GM23338 (cell line): Measurements from ENCODE around the gene TRIAP1. TPM values are rescaled to one million over a fixed set of nuclear protein-coding genes. Genes with fewer than 3 reads are reported as not detected.
A peak's percentile ranks its signal among the peaks of the same experiment; 100 is the strongest.

Source experiments
- ATAC-seq: fragments of 200-7000 bp; cut with Tn5 transposase; 3 replicates; pipeline ENCODE4 v1.9.1; 2020
- DNase-seq: peaks from one replicate; pipeline ENCODE4 v3.0.0-alpha.2; 2015; ENCODE audit warnings: low spot score
- H2AFZ ChIP-seq: fragments of 200-600 bp; sonication (generic); 2 replicates; pipeline ENCODE4 v1.8.0; 2016; ENCODE audit warnings: antibody characterized with exemption, mild to moderate bottlenecking, moderate library complexity
- H3F3A ChIP-seq: fragments of 200-600 bp; sonication (generic); replicated peaks from 2 replicates; pipeline ENCODE4 v1.8.0; 2017; ENCODE audit warnings: antibody characterized with exemption, mixed run types, low read depth
- H3K27ac ChIP-seq: fragments of 200-600 bp; sonication (generic); 2 replicates; pipeline ENCODE4 v1.6.1; 2016; ENCODE audit warnings: low read depth
- H3K27me3 ChIP-seq: fragments of 200-600 bp; sonication (generic); 2 replicates; pipeline ENCODE4 v1.8.0; 2016; ENCODE audit warnings: mild to moderate bottlenecking, mixed run types, moderate library complexity; ENCODE audit not compliant: insufficient read depth
- H3K36me3 ChIP-seq: fragments of 200-600 bp; sonication (generic); 2 replicates; pipeline ENCODE4 v1.8.0; 2016; ENCODE audit warnings: mild to moderate bottlenecking; ENCODE audit not compliant: insufficient read depth
- H3K4me1 ChIP-seq: fragments of 200-600 bp; sonication (generic); 2 replicates; pipeline ENCODE4 v1.8.0; 2016; ENCODE audit warnings: mild to moderate bottlenecking, moderate library complexity; ENCODE audit not compliant: insufficient read depth
- H3K4me2 ChIP-seq: fragments of 200-600 bp; sonication (generic); 2 replicates; pipeline ENCODE4 v1.7.1; 2017; ENCODE audit warnings: mixed run types
- H3K4me3 ChIP-seq: fragments of 200-600 bp; sonication (generic); 2 replicates; pipeline ENCODE4 v1.6.1; 2016; ENCODE audit warnings: mixed run types
- H3K79me2 ChIP-seq: fragments of 200-600 bp; sonication (generic); replicated peaks from 2 replicates; pipeline ENCODE4 v1.8.0; 2017; ENCODE audit warnings: mild to moderate bottlenecking; ENCODE audit not compliant: insufficient read depth
- H3K9me2 ChIP-seq: fragments of 200-600 bp; sonication (generic); 2 replicates; pipeline ENCODE4 v1.8.0; 2017; ENCODE audit not compliant: insufficient read depth
- H4K20me1 ChIP-seq: fragments of 200-600 bp; sonication (generic); replicated peaks from 2 replicates; pipeline ENCODE4 v1.8.0; 2017; ENCODE audit warnings: mild to moderate bottlenecking; ENCODE audit not compliant: insufficient read depth
- H3K27ac Mint-ChIP-seq: 2 replicates; pipeline ENCODE4 v1.8.0; 2020; ENCODE audit warnings: inconsistent platforms, mild to moderate bottlenecking, moderate library complexity, mixed read lengths
- H3K27me3 Mint-ChIP-seq: 3 replicates; pipeline ENCODE4 v1.8.0; 2022; ENCODE audit warnings: low read depth, mild to moderate bottlenecking, moderate library complexity, mixed read lengths, inconsistent platforms; ENCODE audit not compliant: insufficient read depth, poor library complexity
- H3K36me3 Mint-ChIP-seq: 3 replicates; pipeline ENCODE4 v1.8.0; 2021; ENCODE audit warnings: low read depth, mild to moderate bottlenecking, inconsistent platforms, moderate library complexity, mixed read lengths
- H3K4me1 Mint-ChIP-seq: 3 replicates; pipeline ENCODE4 v1.8.0; 2020; ENCODE audit warnings: mild to moderate bottlenecking, inconsistent platforms, mixed read lengths
- H3K4me3 Mint-ChIP-seq: 3 replicates; pipeline ENCODE4 v1.8.0; 2021; ENCODE audit warnings: moderate library complexity, mild to moderate bottlenecking, inconsistent platforms, mixed read lengths
- H3K9me3 Mint-ChIP-seq: 3 replicates; pipeline ENCODE4 v1.8.0; 2020; ENCODE audit warnings: moderate library complexity, mild to moderate bottlenecking, inconsistent platforms, mixed read lengths
- EZH2 ChIP-seq: fragments of 200-600 bp; sonication (generic); IDR thresholded peaks from one replicate; pipeline ENCODE4 v1.8.0; 2017; ENCODE audit warnings: antibody characterized with exemption, mild to moderate bottlenecking, low read depth; ENCODE audit not compliant: unreplicated experiment
- NANOG ChIP-seq: IDR thresholded peaks from 2 replicates; pipeline ENCODE4 v1.6.1; 2016; ENCODE audit warnings: antibody characterized with exemption, borderline replicate concordance
- STAT1 ChIP-seq: IDR thresholded peaks from one replicate; pipeline ENCODE4 v1.6.1; 2016; ENCODE audit warnings: antibody characterized with exemption; ENCODE audit not compliant: unreplicated experiment
- ZNF114 ChIP-seq: fragments of 250-450 bp; sonication (Bioruptor Pico); IDR thresholded peaks from 2 replicates; pipeline ENCODE4 v1.5.0; 2020; ENCODE audit warnings: mild to moderate bottlenecking, moderate library complexity
- polyA plus RNA-seq: library from polyadenylated mRNA; unstranded; fragments of >200 nt; fragmentation: Nextera tagmentation; extraction: Ambion mirVana; gene quantifications from 2 replicates; pipeline ENCODE4 v1.2.1, GENCODE V29; 2016
- total RNA-seq: library from RNA; depleted of rRNA; stranded (reverse); fragments of >200 nt; shearing (Covaris generic); gene quantifications from 2 replicates; pipeline ENCODE4 v1.2.3, GENCODE V29; 2014
- TF ChIP-seq, protein P1 (sequence below): IDR thresholded peaks from 2 replicates; pipeline ENCODE4 v1.6.1; 2016; ENCODE audit warnings: antibody characterized with exemption
- TF ChIP-seq, protein P2 (sequence below): fragments of 250-450 bp; sonication (Bioruptor Pico); IDR thresholded peaks from 2 replicates; pipeline ENCODE4 v1.5.0; 2020; ENCODE audit warnings: mild to moderate bottlenecking, moderate library complexity
- TF ChIP-seq, protein P3 (sequence below): IDR thresholded peaks from one replicate; pipeline ENCODE4 v1.6.1; 2018; ENCODE audit warnings: antibody characterized with exemption; ENCODE audit not compliant: unreplicated experiment

Gene TRIAP1
- total and polyA plus RNA-seq, 2 experiments from 2014 or later: 53.4 to 94.2 TPM

DNA sequence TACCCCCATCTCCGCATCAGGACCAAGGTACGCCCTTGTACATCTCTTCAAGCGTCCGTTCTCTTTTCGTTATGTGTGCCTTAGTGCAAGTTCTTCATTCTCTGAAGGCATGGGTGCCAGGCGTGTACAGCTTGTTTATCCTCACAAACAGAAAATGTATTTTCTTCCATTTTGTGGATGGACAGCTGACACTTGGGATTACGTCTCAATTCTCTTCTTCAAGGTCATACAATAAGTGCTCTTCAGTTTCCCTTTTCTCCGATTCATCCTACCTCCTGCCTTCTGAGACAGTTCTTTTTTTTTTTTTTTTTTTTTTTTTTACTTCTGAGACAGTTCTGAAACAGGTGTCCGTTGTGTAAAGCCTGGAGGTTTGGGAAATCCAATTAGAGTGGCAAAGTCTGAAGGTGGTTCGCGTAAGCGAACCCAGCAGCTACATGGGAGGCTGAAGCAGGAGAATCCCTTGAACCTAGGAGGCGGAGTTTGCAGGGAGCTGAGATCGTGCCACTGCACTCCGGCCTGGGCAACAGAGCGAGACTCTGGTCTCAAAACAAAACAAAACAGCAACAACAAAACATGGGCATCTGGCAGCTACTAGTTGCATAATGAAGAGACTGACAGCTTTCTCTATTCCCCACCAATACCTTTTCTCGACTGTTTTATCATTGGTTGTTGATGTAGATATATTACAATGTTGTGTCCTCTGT, 7.5 kb downstream of the TRIAP1 start:
- peak overlapping the region; percentile 29; the same call in 1 of the 2 replicates for H3K27ac ChIP-seq
- H3K27me3 Mint-ChIP-seq: peaks cover 9% of the 10 kb centered on the region
- ATAC-seq (no peak), DNase-seq (no peak)
- H3K36me3 ChIP-seq: peaks cover 22% of the 10 kb centered on the region
- no peaks in the 10 kb centered on the region for H3K9me3 Mint-ChIP-seq
- H3K4me1 Mint-ChIP-seq: peaks cover 8% of the 10 kb centered on the region
- H3K27ac Mint-ChIP-seq: peak overlapping the region; percentile 87
- H3K27me3 ChIP-seq: no peaks in the 10 kb centered on the region
- peak overlapping the region; percentile 96 for H3K4me2 ChIP-seq
- H3K4me3 Mint-ChIP-seq: peak overlapping the region; percentile 89
- peak overlapping the region; percentile 86 for H3K4me3 ChIP-seq
- no peak for TF ChIP-seq STAT1
- TF ChIP-seq, protein P1, sequence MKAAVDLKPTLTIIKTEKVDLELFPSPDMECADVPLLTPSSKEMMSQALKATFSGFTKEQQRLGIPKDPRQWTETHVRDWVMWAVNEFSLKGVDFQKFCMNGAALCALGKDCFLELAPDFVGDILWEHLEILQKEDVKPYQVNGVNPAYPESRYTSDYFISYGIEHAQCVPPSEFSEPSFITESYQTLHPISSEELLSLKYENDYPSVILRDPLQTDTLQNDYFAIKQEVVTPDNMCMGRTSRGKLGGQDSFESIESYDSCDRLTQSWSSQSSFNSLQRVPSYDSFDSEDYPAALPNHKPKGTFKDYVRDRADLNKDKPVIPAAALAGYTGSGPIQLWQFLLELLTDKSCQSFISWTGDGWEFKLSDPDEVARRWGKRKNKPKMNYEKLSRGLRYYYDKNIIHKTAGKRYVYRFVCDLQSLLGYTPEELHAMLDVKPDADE: no peak
- H3F3A ChIP-seq: peaks cover 17% of the 10 kb centered on the region
- peaks cover 5% of the 10 kb centered on the region for H3K4me1 ChIP-seq
- no peak overlapping the region for H2AFZ ChIP-seq
- H3K79me2 ChIP-seq: peaks cover 40% of the 10 kb centered on the region
- peaks cover 34% of the 10 kb centered on the region for H4K20me1 ChIP-seq
- H3K36me3 Mint-ChIP-seq: peaks cover 33% of the 10 kb centered on the region
- H3K9me2 ChIP-seq: no peaks in the 10 kb centered on the region

- peaks cover 34% of the 10 kb centered on the region for H4K20me1 ChIP-seq
- peak within 1 kb of the TSS; percentile 96 for H3K4me2 ChIP-seq
- peak within 1 kb of the TSS; percentile 29; the same call in 1 of the 2 replicates for H3K27ac ChIP-seq
- peaks cover 17% of the 10 kb centered on the region for H3K36me3 ChIP-seq
- Mint-ChIP-seq H3K9me3 (no peaks in the 10 kb centered on the region), H3K36me3 (peaks cover 27% of the 10 kb centered on the region), H3K4me3 (peak within 1 kb of the TSS; percentile 89), H3K27me3 (peaks cover 9% of the 10 kb centered on the region), H3K4me1 (peaks cover 8% of the 10 kb centered on the region), H3K27ac (peak within 1 kb of the TSS; percentile 87)
- H3K27me3 ChIP-seq: no peaks in the 10 kb centered on the region
- DNase-seq (peak; percentile 100), ATAC-seq (peak; percentile 94)
- H3K4me3 ChIP-seq: peak within 1 kb of the TSS; percentile 86
- peaks cover 13% of the 10 kb centered on the region for H3F3A ChIP-seq
- peak within 1 kb of the TSS; percentile 33 for H2AFZ ChIP-seq
- peaks cover 5% of the 10 kb centered on the region for H3K4me1 ChIP-seq
- H3K79me2 ChIP-seq: peaks cover 34% of the 10 kb centered on the region
- no peaks in the 10 kb centered on the region for H3K9me2 ChIP-seq
- TF ChIP-seq, protein P2, sequence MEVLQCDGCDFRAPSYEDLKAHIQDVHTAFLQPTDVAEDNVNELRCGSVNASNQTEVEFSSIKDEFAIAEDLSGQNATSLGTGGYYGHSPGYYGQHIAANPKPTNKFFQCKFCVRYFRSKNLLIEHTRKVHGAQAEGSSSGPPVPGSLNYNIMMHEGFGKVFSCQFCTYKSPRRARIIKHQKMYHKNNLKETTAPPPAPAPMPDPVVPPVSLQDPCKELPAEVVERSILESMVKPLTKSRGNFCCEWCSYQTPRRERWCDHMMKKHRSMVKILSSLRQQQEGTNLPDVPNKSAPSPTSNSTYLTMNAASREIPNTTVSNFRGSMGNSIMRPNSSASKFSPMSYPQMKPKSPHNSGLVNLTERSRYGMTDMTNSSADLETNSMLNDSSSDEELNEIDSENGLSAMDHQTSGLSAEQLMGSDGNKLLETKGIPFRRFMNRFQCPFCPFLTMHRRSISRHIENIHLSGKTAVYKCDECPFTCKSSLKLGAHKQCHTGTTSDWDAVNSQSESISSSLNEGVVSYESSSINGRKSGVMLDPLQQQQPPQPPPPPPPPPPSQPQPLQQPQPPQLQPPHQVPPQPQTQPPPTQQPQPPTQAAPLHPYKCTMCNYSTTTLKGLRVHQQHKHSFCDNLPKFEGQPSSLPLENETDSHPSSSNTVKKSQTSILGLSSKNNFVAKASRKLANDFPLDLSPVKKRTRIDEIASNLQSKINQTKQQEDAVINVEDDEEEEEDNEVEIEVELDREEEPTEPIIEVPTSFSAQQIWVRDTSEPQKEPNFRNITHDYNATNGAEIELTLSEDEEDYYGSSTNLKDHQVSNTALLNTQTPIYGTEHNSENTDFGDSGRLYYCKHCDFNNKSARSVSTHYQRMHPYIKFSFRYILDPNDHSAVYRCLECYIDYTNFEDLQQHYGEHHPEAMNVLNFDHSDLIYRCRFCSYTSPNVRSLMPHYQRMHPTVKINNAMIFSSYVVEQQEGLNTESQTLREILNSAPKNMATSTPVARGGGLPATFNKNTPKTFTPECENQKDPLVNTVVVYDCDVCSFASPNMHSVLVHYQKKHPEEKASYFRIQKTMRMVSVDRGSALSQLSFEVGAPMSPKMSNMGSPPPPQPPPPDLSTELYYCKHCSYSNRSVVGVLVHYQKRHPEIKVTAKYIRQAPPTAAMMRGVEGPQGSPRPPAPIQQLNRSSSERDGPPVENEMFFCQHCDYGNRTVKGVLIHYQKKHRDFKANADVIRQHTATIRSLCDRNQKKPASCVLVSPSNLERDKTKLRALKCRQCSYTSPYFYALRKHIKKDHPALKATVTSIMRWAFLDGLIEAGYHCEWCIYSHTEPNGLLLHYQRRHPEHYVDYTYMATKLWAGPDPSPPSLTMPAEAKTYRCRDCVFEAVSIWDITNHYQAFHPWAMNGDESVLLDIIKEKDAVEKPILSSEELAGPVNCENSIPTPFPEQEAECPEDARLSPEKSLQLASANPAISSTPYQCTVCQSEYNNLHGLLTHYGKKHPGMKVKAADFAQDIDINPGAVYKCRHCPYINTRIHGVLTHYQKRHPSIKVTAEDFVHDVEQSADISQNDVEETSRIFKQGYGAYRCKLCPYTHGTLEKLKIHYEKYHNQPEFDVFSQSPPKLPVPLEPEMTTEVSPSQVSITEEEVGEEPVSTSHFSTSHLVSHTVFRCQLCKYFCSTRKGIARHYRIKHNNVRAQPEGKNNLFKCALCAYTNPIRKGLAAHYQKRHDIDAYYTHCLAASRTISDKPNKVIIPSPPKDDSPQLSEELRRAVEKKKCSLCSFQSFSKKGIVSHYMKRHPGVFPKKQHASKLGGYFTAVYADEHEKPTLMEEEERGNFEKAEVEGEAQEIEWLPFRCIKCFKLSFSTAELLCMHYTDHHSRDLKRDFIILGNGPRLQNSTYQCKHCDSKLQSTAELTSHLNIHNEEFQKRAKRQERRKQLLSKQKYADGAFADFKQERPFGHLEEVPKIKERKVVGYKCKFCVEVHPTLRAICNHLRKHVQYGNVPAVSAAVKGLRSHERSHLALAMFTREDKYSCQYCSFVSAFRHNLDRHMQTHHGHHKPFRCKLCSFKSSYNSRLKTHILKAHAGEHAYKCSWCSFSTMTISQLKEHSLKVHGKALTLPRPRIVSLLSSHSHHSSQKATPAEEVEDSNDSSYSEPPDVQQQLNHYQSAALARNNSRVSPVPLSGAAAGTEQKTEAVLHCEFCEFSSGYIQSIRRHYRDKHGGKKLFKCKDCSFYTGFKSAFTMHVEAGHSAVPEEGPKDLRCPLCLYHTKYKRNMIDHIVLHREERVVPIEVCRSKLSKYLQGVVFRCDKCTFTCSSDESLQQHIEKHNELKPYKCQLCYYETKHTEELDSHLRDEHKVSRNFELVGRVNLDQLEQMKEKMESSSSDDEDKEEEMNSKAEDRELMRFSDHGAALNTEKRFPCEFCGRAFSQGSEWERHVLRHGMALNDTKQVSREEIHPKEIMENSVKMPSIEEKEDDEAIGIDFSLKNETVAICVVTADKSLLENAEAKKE (CRISPR knock-in tag): no peak
- TF ChIP-seq EZH2 (no peak), ZNF114 (CRISPR knock-in tag) (no peak), NANOG (peak; percentile 55; the same call in 1 of the 2 replicates)
- TF ChIP-seq, protein P3, sequence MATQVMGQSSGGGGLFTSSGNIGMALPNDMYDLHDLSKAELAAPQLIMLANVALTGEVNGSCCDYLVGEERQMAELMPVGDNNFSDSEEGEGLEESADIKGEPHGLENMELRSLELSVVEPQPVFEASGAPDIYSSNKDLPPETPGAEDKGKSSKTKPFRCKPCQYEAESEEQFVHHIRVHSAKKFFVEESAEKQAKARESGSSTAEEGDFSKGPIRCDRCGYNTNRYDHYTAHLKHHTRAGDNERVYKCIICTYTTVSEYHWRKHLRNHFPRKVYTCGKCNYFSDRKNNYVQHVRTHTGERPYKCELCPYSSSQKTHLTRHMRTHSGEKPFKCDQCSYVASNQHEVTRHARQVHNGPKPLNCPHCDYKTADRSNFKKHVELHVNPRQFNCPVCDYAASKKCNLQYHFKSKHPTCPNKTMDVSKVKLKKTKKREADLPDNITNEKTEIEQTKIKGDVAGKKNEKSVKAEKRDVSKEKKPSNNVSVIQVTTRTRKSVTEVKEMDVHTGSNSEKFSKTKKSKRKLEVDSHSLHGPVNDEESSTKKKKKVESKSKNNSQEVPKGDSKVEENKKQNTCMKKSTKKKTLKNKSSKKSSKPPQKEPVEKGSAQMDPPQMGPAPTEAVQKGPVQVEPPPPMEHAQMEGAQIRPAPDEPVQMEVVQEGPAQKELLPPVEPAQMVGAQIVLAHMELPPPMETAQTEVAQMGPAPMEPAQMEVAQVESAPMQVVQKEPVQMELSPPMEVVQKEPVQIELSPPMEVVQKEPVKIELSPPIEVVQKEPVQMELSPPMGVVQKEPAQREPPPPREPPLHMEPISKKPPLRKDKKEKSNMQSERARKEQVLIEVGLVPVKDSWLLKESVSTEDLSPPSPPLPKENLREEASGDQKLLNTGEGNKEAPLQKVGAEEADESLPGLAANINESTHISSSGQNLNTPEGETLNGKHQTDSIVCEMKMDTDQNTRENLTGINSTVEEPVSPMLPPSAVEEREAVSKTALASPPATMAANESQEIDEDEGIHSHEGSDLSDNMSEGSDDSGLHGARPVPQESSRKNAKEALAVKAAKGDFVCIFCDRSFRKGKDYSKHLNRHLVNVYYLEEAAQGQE: no peak
Measured at GRCh38 chr12:120437735-120438494, 8.3 kb downstream of the TRIAP1 start, which contains the start of gene COX6A1. Gene COX6A1, plus strand, starts transcription at chr12:120438113. Its CDS starts 14 bp downstream, at chr12:120438127.
